B cell (primary cell): Measurements from ENCODE around the gene ECE1. TPM values are rescaled to one million over a fixed set of nuclear protein-coding genes. Genes with fewer than 3 reads are reported as not detected.
A peak's percentile ranks its signal among the peaks of the same experiment; 100 is the strongest.

ENCODE experiments used
- ATAC-seq: fragments of 200-7000 bp; cut with Tn5 transposase; one replicate; pipeline ENCODE4 v1.10.0; 2021; ENCODE audit warnings: low read depth, mild to moderate bottlenecking, moderate number of reproducible peaks, moderate library complexity
- CTCF ChIA-PET: fragments of 350-600 bp; sonication (Branson Sonifier 250); formaldehyde crosslinking; loops from one replicate; lab custom pipeline; 2021; ENCODE audit warnings: antibody characterized with exemption, inconsistent platforms; lab: Charles Lee
- POLR2A ChIA-PET: fragments of 350-600 bp; sonication (Branson Sonifier 250); formaldehyde crosslinking; loops from one replicate; lab custom pipeline; 2021; ENCODE audit warnings: antibody characterized with exemption; lab: Charles Lee
- DNase-seq: peaks from one replicate; pipeline ENCODE4 v3.0.0; 2013
- H2AFZ ChIP-seq: 2 replicates; pipeline ENCODE4 v1.6.1; 2012; ENCODE audit warnings: mild to moderate bottlenecking, low read depth, low read length; ENCODE audit not compliant: insufficient read depth, poor library complexity, severe bottlenecking
- H3K27ac ChIP-seq, 2 donors: 1 replicate in 1 of 2; 2 replicates in 1 of 2; pipeline ENCODE4 v1.5.1; 2012 to 2013; ENCODE audit warnings: low read length in 2 of 2, mild to moderate bottlenecking in 2 of 2, moderate library complexity in 1 of 2
- H3K27me3 ChIP-seq, 4 experiments: fragments of 200-600 bp in 1 of 4; sonication (generic) in 1 of 4; replicated peaks in 1 of 4; 1 replicate in 2 of 4; 2 replicates in 2 of 4; pipeline versions ENCODE4 v1.6.1 to v1.7.0; 2013 to 2016; ENCODE audit warnings: low read length in 3 of 4, mild to moderate bottlenecking in 2 of 4, mixed read lengths in 1 of 4, moderate library complexity in 1 of 4; ENCODE audit not compliant: insufficient read depth in 4 of 4, control insufficient read depth in 3 of 4; ENCODE audit errors: control extremely low read depth in 1 of 4
- H3K36me3 ChIP-seq, 2 experiments: replicated peaks in 1 of 2; 1 replicate in 1 of 2; 2 replicates in 1 of 2; pipeline versions ENCODE4 v1.6.1 to v1.7.1; 2013; ENCODE audit warnings: low read length in 1 of 2; ENCODE audit not compliant: insufficient read depth in 2 of 2, control insufficient read depth in 1 of 2; ENCODE audit errors: control extremely low read depth in 1 of 2, extremely low read depth in 1 of 2
- H3K4me1 ChIP-seq, 2 donors: fragments of 200-600 bp in 1 of 2; sonication (generic) in 1 of 2; 1 replicate in 1 of 2; 2 replicates in 1 of 2; pipeline versions ENCODE4 v1.5.1 to v1.6.1; 2013 to 2017; ENCODE audit warnings: low read length in 2 of 2; ENCODE audit not compliant: control insufficient read depth in 2 of 2, insufficient read depth in 2 of 2
- H3K4me2 ChIP-seq: replicated peaks from 2 replicates; pipeline ENCODE3; 2012; ENCODE audit warnings: mild to moderate bottlenecking, low read depth, low read length; ENCODE audit not compliant: poor library complexity, severe bottlenecking
- H3K4me3 ChIP-seq, 5 experiments: fragments of 200-600 bp in 1 of 5; sonication (generic) in 1 of 5; 1 replicate in 3 of 5; 2 replicates in 2 of 5; pipeline versions ENCODE4 v1.5.1 to v1.7.0; 2011 to 2016; ENCODE audit warnings: low read length in 4 of 5, mild to moderate bottlenecking in 4 of 5, low read depth in 2 of 5, control low read depth in 1 of 5, moderate library complexity in 1 of 5; ENCODE audit not compliant: insufficient read depth in 1 of 5; ENCODE audit errors: control extremely low read depth in 1 of 5, extremely low read depth in 1 of 5
- H3K79me2 ChIP-seq: fragments of 200-600 bp; sonication (generic); one replicate; pipeline ENCODE4 v1.6.0; 2016; ENCODE audit warnings: low read length; ENCODE audit not compliant: control insufficient read depth, insufficient read depth
- H3K9ac ChIP-seq: fragments of 200-600 bp; sonication (generic); 2 replicates; pipeline ENCODE4 v1.6.1; 2017; ENCODE audit warnings: mild to moderate bottlenecking, low read length, moderate library complexity
- H3K9me3 ChIP-seq, 3 donors: one replicate each; pipeline versions ENCODE4 v1.6.1 to v1.7.1; 2013; ENCODE audit warnings: low read length in 2 of 3; ENCODE audit not compliant: control insufficient read depth in 2 of 3, insufficient read depth in 1 of 3; ENCODE audit errors: control extremely low read depth in 1 of 3
- H4K20me1 ChIP-seq: 2 replicates; pipeline ENCODE4 v1.6.0; 2012; ENCODE audit warnings: mild to moderate bottlenecking, low read length; ENCODE audit not compliant: insufficient read depth, control insufficient read depth, poor library complexity, severe bottlenecking
- H3K27ac Mint-ChIP-seq: one replicate; pipeline ENCODE4 v1.8.0; 2021; ENCODE audit warnings: mixed read lengths
- H3K27me3 Mint-ChIP-seq: one replicate; pipeline ENCODE4 v1.8.0; 2021; ENCODE audit warnings: mixed read lengths
- H3K4me1 Mint-ChIP-seq: one replicate; pipeline ENCODE4 v1.8.0; 2021; ENCODE audit warnings: mixed read lengths
- H3K4me3 Mint-ChIP-seq: one replicate; pipeline ENCODE4 v1.8.0; 2021; ENCODE audit warnings: mixed read lengths
- H3K9me3 Mint-ChIP-seq: one replicate; pipeline ENCODE4 v1.8.0; 2022; ENCODE audit warnings: mixed read lengths; ENCODE audit not compliant: insufficient read depth
- CTCF ChIP-seq: fragments of 200-600 bp; IDR thresholded peaks from one replicate; pipeline ENCODE4 v1.8.0; 2022; ENCODE audit warnings: antibody characterized with exemption, mild to moderate bottlenecking
- EZH2 ChIP-seq: IDR thresholded peaks from 2 replicates; pipeline ENCODE4 v1.6.1; 2012; ENCODE audit warnings: borderline replicate concordance, low read depth, mild to moderate bottlenecking, moderate library complexity, low read length; ENCODE audit not compliant: insufficient read depth, poor library complexity, severe bottlenecking
- WGBS: methylation state at CpG from one replicate; pipeline ENCODE4 v1.1.5; 2013; ENCODE audit warnings: missing lambda C conversion rate; ENCODE audit not compliant: insufficient coverage; 5-methylcytosine and 5-hydroxymethylcytosine counted together
- intact Hi-C: fragments of 100-400 bp; cut with micrococcal nuclease; formaldehyde crosslinking; loops from one replicate; pipeline ENCODE4 v1.10.0; 2022
- polyA plus RNA-seq: library from polyadenylated mRNA; depleted of rRNA; stranded (reverse); fragments of >200 nt; gene quantifications from 2 replicates; pipeline ENCODE4 v1.2.3, GENCODE V29; 2012
- total RNA-seq, 2 donors: library from RNA; stranded (reverse); fragments of 120-200 nt in 1 of 2; gene quantifications; 1 replicate in 1 of 2; 2 replicates in 1 of 2; pipeline versions ENCODE4 v1.2.3 to v1.2.4, GENCODE V29; 2013 to 2022

ECE1 gene
- total and polyA plus RNA-seq, 2 donors (not counting 1 experiment from before 2014, with no cell fraction given), result 46.7 to 133 TPM

DNA sequence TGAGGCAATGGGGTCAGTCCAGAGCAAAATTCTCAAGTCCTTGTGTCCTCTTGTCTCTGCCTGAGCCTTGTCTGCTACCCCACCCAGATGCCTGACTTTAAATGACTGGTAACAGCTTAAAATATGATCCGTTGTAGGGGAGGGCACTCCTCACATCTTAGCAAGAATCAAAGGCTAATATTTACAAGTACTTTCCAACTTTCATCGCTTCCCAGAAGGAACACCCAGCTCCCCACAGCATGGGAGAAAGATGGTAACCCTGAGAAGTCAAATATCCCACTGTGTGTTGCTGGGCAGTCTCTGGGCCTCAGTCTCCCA lies 5.2 kb downstream of the ECE1 start:
- Histone ChIP-seq H3K9me3 (no peaks in the 10 kb centered on the region), H3K27me3 (no peaks in the 10 kb centered on the region), H3K4me2 (peak overlapping the region; percentile 31), H3K27ac (peak overlapping the region; percentile 13 to 59), H3K9ac (no peak overlapping the region), H3K36me3 (peaks cover 0 to 17% of the 10 kb centered on the region in 2 experiments), H3K4me3 (no peak overlapping the region), H4K20me1 (peaks cover 17% of the 10 kb centered on the region), H3K79me2 (peaks cover 64% of the 10 kb centered on the region), H2AFZ (no peak overlapping the region), H3K4me1 (peaks cover 36 to 42% of the 10 kb centered on the region in 2 donors)
- Mint-ChIP-seq H3K4me1 (peaks cover 53% of the 10 kb centered on the region), H3K27me3 (no peaks in the 10 kb centered on the region), H3K4me3 (no peak overlapping the region), H3K27ac (peak overlapping the region; percentile 80), H3K9me3 (no peaks in the 10 kb centered on the region)
- POLR2A ChIA-PET, result no interaction called here
- TF ChIP-seq EZH2, result no peak
- TF ChIP-seq CTCF, result no peak
- CTCF ChIA-PET, result interaction anchor here (1.7 to 11.3 kb wide), 4 partner anchors 10 to 84 kb away, joined by 6 to 92 read pairs (median 22); no protein-coding TSS in a partner anchor
- DNase-seq, result no peak
- no peak for ATAC-seq
- intact Hi-C loops, result no loop called here
- no CpG with 5 or more reads among the region's 2 CpGs for WGBS

- CTCF ChIA-PET, result interaction anchor here (0.6 to 11.3 kb wide), 6 partner anchors 10 to 84 kb away, joined by 4 to 92 read pairs (median 12); no protein-coding TSS in a partner anchor
- intact Hi-C loops, result no loop called here
- H3K27ac Mint-ChIP-seq, result peak overlapping the region; percentile 80
Observed at GRCh38 chr1:21284206-21285054, 5.8 kb downstream of the ECE1 start.

More at GRCh38 chr1:21284206-21285054, 5.8 kb downstream of the ECE1 start:
- H2AFZ ChIP-seq, result no peak overlapping the region
- ATAC-seq (peak; percentile 53), DNase-seq (peak; percentile 61)
- WGBS, result 70% methylated on average over 17 of the region's 17 CpGs
- Mint-ChIP-seq H3K27me3 (no peaks in the 10 kb centered on the region), H3K4me1 (peaks cover 56% of the 10 kb centered on the region), H3K9me3 (no peaks in the 10 kb centered on the region), H3K4me3 (no peak overlapping the region)
- peak overlapping the region; percentile 31 for H3K4me2 ChIP-seq
- peaks cover 15% of the 10 kb centered on the region for H4K20me1 ChIP-seq
- H3K79me2 ChIP-seq, result peaks cover 69% of the 10 kb centered on the region
- POLR2A ChIA-PET, result no interaction called here
- H3K9me3 ChIP-seq, result no peaks in the 10 kb centered on the region
- H3K4me3 ChIP-seq, result no peak overlapping the region
- no peaks in the 10 kb centered on the region for H3K27me3 ChIP-seq
- no peak overlapping the region for H3K9ac ChIP-seq
- H3K4me1 ChIP-seq, result peaks cover 40 to 44% of the 10 kb centered on the region in 2 donors
- TF ChIP-seq CTCF, result no peak
- TF ChIP-seq EZH2, result no peak
- H3K27ac ChIP-seq, result peak overlapping the region; percentile 13 to 59
- peaks cover 4 to 21% of the 10 kb centered on the region in 2 experiments for H3K36me3 ChIP-seq
